ENCODE results near the gene FHOD3.

Gene FHOD3

DNA sequence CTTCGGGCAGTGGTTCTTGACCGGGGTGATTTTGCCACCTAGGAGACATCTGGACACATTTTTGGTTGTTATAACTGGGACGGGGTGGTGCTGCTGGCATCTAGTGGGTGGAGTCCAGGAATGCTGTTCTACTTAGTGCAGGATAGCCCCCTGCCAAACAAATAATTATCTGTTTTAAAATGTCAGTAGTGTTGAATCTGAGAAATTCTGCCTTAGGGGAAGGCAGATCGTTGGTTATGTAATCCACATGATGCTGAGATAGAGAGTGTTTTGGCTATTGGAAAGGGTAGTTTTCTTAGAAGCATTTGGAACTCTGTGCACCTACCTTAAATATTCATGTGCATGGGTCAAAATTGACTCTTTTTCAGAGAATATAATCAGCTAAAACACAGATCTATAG is 332.3 kb downstream of the FHOD3 start:
- no peak for DNase-seq (ENCODE audit: low spot score)

DNA sequence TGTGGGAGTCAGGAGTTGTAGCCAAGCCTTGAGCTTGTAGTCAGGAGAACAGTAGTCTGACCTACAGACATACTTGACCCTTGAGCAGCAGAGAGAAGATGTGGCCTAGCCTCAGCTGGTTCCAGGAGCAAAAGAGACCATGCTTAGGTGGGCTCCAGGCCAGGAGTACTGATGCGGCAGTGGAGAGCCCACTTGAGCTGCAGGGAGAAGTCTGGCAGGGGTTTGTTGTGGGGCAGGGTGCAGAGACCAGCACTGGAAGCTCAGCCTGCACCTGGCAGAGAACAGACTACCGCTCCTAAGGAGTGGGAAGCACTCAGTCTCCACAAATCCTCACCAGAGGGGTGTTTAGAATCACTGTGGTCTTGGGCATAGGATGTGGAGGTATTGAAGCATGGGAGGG is 333.4 kb downstream of the FHOD3 start:
- DNase-seq (ENCODE audit: low spot score), result no peak

DNA sequence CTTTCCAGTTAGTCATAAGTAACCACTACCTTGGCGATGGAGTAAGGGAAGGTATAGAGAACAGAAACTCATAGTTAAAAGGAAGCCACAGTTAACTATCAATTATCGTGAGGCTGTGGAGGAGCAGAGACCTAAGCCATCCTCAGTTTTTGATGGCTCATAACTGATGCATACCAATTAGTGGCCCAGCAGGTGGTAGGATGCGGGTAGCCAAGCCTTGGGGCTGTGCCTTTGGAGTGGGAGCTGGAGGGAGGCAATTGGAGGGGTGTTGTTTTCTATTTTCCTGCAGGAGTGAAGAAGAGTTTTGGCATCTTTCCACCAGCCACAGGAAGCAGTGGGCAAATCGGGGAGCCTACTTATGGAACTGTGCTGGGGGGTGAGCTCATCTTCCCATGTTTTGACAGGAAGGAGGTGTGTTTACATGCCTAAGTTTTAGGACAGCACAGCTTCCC is 336.5 kb downstream of the FHOD3 start:
- no peak for DNase-seq (ENCODE audit: low spot score)

DNA sequence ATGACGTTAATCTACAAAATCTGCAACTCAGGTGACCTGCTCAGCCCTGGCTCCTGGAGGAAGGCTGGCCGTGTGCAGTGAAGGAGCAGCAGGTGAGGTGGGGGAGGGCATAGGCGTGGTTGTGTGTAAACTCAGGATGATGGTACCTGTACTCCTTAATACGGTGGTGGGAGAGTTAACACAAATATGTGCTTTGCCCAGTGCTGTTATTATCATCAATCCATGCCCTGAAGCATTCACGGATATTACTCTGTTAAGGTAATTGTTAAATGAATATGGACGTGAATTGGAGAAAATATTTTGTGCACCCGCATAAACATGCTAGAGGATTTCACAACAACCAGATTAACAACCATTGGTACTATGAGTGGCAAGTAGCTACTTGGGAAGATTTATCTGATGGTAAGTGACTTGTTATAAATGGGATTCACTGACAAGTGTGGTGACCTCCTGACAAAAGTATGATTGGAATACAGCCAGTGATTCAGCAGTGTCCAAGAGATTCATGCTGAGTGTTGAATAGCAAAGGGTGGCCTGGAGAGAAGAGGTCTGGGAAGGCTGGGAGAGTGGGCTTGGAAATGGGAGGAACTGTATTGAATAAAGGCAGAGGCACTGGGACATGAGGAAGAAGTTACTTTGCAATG is 337.2 kb downstream of the FHOD3 start:
- no peak for DNase-seq (ENCODE audit: low spot score)

DNA sequence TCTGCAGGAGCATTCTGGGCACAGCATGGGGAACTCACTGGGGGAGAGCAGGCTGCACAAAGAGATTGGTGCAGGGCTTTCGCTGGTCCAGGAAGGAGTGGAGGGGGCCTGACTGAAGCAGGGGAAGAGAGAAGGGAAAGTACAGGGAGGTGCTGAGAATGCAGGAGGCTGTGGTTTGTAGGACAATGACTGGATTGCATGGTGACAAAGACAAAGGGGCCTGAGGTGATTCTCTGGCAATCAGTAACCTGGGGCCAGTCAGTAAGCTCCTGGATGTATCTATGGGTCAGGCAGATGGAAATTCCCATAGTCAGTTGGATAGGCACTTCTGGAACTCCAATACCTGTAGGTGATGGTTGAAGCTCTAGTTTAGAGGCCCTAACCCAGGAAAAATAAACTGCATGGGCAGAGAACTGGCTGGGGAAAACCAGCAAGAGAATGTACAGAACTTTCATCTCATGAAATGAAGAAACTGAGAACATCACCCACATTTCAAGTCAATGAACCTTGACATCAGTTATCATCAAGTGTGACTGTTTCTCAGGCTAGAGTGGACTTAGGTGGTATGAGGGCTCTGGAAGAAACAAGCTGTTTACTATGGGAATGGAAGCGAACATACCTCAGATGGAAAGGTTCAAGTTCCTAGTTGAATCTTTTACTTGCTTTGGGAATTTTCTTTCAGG is 338.0 kb downstream of the FHOD3 start:
- no peak for DNase-seq (ENCODE audit: low spot score)

DNA sequence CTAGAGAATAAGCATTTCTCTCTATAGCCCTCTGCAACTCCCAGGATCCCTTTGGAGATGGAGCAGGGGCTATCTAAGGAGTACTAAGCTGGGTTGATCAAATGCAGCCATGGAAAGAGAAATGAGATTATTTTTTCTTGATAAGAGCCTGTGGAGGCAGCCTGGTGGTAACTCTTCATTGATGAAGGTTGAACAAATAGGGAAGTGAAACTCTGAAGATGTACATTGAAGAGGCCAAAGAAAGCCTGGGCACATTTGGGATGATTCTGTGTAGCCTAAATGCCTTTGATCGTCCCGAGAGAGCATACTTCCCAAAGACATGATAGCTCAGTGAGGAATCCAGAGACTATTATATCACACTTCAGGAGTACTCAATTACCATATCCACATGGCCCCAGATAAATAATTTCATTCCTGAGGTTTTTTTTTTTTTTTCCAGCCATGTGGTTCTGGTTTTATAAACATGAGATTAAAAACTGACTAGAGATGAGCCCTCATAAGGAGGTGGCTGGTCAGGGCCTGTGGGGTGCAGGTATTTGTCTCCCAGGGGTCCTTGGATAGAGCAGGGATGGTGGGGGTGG is 338.8 kb downstream of the FHOD3 start:
- no peak for DNase-seq (ENCODE audit: low spot score)

DNA sequence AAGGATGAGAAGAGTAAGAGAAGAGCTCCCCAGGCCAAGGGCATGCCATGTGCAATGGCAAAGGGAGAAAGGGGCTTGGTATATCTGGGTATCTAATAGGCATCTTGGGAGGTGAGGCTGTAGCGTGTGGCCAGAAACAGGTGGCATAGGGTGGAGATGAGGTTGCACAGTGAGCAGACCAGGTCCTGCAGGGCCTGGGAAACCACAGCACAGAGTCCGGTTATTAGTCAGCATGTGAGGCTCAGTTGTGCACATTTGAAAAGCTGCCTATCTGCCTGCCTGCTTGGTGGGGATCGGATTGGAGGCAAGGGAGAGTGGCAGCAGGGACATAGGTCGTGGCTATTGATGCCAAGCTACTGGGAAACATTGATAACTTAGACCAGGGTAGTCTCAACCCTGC is 340.7 kb downstream of the FHOD3 start:
- DNase-seq (ENCODE audit: low spot score), result no peak

DNA sequence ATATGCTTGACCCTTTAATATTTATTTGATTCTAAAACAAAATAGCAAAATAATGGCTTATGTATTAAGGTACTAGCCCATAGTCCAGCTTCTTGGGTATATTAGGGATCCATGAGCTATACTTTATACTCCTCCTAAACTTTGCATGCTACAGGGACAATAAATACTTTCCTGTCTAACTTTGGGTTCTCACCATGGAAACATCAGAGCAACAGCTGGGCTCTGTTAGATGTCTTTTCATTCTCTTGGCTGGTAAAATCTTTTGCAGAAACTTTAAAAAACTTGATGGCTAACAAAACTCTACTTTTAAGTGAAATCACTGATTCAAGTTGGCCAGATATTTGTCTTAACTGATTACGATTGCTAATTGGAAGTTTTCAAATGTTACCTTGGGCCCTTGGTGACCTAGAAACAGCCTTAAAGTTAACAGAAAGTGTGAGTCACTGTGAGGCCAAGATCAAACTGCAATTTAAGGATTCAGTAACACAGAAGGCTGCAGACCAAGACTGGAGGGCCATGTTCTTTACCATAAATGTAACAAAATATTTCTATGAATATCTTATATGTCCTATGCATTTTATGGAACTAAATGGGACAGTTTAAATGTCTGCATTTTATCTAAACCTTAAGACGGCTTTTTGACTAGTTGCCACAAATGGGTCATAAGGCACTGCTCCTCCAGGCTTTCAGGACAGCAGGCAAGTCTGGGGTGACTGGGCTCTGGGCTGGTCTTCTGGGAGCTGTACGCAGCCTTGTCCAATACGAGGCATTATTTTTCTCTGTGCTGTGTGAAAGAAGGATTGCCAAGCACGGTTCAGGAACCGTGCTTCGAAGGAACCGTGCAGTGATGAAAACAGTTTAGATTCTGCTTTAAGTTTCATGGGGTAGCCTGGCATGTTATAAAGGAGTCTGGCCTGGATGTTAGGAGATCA is 342.8 kb downstream of the FHOD3 start:
- no peak for DNase-seq (ENCODE audit: low spot score)

DNA sequence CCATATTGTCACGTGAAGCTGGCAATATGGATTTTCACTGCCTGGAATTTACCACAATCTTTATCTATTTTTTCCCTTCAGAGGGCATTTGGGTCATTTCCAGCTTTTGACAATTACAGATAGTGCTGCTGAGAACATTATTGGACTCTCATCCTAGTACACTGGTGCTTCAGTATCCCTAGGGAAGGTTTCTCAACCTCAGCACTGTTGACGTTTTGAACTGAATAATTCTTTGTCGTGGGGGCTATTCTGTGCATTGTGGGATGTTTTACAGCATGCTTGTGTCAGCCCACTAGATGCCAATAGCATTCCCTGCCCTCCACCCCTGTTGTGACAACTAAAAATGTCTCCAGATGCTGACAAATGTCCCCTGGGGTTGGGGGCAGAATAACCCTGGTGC is 345.5 kb downstream of the FHOD3 start:
- DNase-seq (ENCODE audit: low spot score), result no peak

DNA sequence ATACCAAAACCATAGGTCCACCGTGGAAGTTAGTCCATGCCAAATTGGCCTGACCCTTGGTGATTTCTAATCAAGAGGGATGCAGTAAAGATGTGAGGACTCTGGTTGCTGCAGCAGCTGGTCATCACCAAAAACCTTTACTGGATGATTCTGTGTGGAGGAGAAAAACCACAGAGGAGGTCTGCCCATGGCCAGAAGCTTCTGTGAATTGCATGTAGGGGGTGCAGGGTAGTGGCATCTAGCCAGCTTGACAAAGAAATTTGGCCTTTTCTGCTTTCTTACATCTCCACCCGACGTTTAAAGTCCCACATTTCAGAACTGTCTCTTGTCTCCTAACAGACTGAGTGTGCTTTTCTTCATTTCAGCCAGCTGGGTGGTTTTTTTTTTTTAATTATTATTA is 351.3 kb downstream of the FHOD3 start:
- no peak for DNase-seq (ENCODE audit: low spot score)

DNA sequence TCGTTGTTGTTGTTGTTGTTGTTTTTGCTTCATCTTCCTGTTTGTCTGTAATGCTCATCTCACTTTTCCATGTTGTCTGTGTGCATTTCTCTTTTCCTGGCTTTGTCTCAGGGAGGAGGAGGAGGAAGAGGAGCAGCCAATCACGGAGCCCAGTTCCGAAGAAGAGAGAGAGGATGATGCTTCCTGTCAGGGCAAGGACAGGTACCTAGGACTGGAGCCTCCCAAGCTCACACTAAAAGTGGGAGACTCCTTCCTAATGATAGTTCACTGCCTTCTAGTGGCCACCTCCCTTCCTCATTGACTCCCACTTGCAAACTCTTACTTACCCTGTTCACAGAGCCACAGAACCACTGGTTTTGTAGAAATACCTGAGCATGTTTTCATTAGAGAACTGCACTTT is 351.7 kb downstream of the FHOD3 start:
- no peak for DNase-seq (ENCODE audit: low spot score)

DNA sequence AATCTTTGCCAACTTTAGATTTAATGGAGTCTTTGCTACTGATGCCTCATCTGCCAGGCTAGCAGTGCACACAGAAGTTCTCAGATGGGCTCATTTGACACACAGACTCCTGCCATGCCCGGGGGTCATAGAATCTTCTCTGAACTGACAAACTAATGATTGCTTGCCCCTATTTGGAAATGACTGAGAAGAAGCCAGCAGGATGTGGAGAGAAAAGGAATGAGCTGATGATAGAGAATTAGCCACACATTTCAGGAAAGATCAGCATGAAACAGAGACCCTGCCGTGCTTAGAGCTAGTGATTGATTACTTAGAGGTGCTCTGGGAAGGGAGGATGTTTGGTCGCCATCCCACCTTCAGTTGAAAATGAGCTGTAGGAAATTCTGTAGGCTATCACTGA is 352.8 kb downstream of the FHOD3 start:
- DNase-seq (ENCODE audit: low spot score), result no peak

DNA sequence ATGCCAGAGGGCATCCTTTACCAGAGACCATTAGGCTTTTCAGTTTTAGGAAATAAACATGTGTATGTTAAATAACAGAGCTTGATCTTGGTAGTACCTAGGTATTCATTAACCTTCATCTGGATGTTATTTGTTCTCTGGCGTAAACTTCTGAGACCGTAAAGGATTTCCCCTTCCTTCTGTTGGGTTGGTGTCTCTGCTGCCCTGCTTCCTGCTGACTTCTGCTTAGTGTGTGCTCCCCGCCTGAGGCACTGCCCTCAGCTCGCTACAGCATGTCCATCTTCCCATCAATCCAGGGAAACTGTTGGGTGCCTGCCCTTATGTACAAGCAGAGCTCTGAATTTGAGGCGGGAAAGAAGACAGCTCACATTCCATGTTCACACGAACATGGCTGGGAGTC is 353.4 kb downstream of the FHOD3 start:
- DNase-seq (ENCODE audit: low spot score), result no peak

DNA sequence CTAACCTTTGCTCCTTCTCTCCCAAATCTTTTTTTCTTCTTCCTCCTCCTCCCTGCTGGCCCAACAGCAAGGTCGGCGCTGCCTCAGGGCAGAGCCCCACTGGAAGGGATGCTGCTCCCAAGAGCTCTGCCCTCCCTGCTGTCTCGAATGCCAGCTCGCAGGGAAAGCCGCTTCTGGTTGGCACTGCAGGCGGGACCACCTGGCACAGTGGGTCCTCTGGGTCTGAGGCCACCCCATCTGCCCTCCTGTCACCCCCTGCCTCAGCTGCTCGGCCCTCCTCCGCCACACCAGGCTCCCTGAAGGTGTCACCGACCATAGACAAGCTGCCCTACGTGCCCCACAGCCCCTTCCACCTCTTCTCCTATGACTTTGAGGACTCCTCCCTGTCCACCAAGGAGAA is 355.0 kb downstream of the FHOD3 start:
- no peak for DNase-seq (ENCODE audit: low spot score)

DNA sequence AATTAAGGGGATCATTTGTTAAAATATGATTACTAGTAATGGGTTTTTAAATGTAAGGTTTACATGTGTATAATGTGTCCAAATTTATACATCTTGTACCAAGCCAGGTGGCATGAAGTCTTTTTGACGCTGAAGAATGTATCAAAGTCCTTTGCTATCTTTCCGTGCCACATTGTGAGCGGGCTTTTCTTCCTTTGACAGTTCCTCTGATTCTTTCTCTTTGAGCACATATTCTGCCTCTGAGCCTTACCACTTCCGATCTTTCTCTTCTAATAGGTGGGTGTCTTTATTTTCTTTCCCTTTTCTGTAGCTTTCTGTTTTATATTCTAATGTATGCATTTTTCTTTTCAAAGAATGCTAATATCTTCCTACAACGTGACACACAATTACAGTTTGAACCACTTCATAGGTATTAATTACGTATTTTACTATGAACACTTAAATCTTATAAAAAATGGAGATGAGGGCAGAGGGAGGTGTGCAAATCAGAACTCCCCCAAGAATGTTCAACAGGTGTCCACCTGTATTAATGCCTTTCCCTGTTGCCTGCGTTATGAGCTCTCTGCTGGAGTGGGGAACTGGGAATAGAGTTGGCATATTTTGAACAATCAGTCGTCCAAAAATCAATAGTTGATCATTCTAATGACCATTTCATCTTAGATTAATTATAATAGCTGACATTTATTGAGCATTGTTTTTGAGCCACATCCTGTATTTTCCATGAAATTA is 355.8 kb downstream of the FHOD3 start:
- no peak for DNase-seq (ENCODE audit: low spot score)

DNA sequence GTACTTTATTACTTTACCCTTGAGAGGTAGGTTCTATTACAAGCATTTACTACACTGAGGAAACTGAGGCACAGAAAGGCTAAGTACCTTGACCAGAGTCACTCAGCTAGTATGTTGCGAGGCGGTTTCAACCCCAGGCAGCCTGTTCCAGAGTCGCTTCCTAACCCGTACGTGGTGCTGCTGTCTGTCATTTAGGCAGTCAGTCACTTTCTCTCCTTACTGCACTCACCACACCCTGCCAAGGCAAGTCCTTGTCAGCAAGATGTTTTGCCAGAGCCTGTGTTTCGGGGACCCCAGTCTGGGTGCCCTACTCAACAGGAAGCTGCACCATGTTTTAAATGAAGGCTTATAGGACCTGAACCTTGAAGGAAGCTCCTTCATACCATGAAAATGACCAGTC is 356.4 kb downstream of the FHOD3 start:
- no peak for DNase-seq (ENCODE audit: low spot score)

DNA sequence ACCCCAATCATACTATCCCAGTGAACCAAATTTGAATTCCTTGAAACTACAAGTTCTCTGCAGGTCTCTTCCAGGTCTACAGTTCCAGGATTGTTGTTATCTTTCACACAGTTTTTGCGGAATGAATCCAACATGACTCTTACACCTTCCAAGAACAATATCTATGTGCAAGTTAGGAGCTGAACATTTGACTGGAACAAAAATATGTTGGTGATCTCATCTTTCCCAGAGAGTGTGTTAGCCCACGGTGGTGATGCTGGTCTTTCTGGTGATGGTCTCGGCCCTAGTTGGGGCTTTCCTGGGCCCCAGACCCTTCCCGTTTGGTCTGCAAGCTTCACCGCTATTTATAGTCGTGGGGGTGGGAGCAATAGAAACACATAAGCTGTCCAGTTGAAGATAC is 357.6 kb downstream of the FHOD3 start:
- DNase-seq (ENCODE audit: low spot score), result no peak

DNA sequence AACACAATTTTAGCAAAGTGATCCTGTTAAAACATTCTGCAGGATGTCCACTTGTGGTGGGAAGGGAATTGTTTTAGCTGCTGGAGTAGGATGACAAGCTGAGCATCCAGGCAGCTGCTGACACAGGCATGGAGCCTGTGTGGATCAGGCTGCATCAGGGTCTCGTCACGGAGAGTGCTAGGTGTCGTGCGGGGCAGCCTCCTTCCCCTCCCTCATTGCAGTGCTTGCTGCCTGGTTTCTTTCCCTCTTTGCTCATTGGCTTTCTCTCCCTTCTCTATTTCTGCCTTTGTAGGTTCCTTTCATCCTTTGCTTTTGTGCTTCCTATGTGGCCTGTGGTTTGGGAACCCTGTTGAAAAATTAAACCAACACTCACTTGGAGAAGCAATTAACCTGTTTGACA is 358.4 kb downstream of the FHOD3 start:
- DNase-seq (ENCODE audit: low spot score), result no peak

DNA sequence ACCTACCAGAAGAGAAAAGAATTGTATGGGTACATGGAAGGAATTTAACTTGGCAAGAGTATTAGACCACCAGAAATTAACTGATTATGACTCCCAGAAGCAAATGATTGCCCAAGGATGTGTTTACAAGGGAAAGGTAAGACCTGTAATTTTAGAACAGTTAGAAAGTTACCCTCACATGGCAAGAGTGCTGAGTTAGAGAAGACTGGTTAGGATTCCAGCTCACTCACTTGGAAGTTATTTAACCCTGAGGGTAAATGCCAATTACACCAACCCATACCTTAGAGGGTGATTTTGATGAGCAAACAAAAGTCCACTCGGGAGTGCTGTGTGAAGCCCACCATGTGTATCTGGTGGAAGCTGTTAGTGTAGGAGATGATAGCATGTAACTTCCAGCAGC is 361.1 kb downstream of the FHOD3 start:
- DNase-seq (ENCODE audit: low spot score), result no peak

DNA sequence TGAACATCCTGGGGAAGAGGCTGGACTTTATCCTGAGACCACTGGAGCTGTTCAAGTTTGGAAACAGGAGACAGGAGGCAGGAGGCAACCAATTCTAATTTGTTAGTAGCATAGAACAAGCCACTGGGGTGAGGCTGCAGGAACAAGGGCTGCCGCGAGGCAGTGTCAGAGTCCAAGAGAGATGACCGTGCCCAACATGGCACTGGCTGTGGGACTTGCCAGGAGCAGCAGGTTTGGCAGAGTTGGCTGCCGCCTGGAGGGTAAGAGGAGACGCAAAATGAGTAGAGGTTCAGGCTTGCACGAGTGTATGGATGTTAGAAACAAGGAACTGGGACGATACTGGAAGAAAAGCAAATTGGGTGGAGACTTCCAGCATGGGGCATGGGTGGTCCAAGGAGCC is 362.8 kb downstream of the FHOD3 start:
- DNase-seq (ENCODE audit: low spot score), result no peak

DNA sequence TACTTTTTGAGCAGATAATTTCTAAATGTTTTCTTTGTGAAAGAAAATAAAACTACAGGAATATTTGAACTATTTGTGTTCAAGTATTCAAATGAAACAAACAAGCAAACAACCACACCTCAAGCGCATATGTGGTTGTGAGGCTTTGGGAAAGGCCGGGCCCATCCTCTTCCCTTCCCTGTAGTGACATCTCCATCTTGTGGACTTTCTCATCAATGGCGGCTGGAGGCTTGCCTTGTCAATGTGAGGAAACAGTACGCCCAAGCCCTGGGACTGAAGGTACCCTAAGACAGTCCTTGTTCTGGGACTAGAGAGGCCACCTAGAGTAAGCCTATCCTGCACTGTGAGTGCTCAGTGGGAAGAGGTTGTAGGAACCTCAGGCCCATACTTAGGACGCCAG is 364.5 kb downstream of the FHOD3 start:
- DNase-seq (ENCODE audit: low spot score), result no peak

DNA sequence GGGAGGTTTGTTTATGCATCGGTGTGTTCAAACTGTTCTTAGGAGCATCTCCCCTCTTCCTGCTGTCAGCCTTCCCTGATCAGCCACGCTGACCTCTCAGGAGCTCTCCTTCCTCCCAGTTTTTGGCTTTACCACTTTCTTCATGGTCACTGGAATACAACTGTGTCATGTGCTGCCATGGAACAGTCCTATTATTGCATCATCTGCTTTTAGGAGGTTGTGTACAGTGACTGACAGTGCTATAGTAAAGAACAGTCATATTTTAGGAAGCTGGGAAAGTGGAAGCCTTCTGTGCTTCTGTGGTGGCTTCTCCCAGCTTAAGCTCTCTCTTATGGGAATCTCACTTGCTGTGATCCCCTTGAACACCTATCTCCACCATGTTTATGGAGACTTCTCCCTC is 365.8 kb downstream of the FHOD3 start:
- DNase-seq (ENCODE audit: low spot score), result no peak
